Tibial artery (tissue), 4 donors: Measurements from ENCODE around the gene LAPTM4A.
A peak's percentile ranks its signal among the peaks of the same experiment; 100 is the strongest.

Source experiments
- DNase-seq, 2 donors: peaks; one replicate each; pipeline ENCODE4 v3.0.0-alpha.2; 2019
- H3K27ac ChIP-seq, 2 donors: fragments of 200-600 bp; sonication (generic) in 1 of 2; 1 replicate in 1 of 2; 2 replicates in 1 of 2; pipeline ENCODE4 v1.5.1; 2018 to 2019; ENCODE audit warnings: mild to moderate bottlenecking in 1 of 2
- H3K27me3 ChIP-seq, 2 donors: fragments of 200-600 bp; sonication (generic) in 1 of 2; one replicate each; pipeline versions ENCODE4 v1.5.1 to v1.6.0; 2016 to 2019
- H3K36me3 ChIP-seq, 3 donors: fragments of 200-600 bp; sonication (generic) in 2 of 3; one replicate each; pipeline ENCODE4 v1.5.1; 2016 to 2019; ENCODE audit warnings: mild to moderate bottlenecking in 2 of 3
- H3K4me1 ChIP-seq, 4 donors: fragments of 200-600 bp; sonication (generic) in 2 of 4; 1 replicate in 3 of 4; 2 replicates in 1 of 4; pipeline ENCODE4 v1.5.1; 2016 to 2019
- H3K4me3 ChIP-seq, 2 donors: fragments of 200-600 bp; sonication (generic) in 1 of 2; 1 replicate in 1 of 2; 2 replicates in 1 of 2; pipeline ENCODE4 v1.5.1; 2018 to 2019; ENCODE audit warnings: mild to moderate bottlenecking in 2 of 2
- H3K9me3 ChIP-seq, 3 donors: fragments of 200-600 bp; sonication (generic) in 1 of 3; one replicate each; pipeline ENCODE4 v1.5.1; 2016 to 2019
- intact Hi-C: fragments of 100-400 bp; cut with DNase I; formaldehyde crosslinking; loops from one replicate; pipeline ENCODE4 v1.15.0; 2023; ENCODE audit warnings: low total_unique reads
- TF ChIP-seq, protein P1 (sequence below), 2 experiments: fragments of 200-600 bp in 1 of 2; fragments of 450-650 bp in 1 of 2; IDR thresholded peaks; one replicate each; pipeline ENCODE4 v1.5.1; 2017 to 2019; ENCODE audit warnings: antibody characterized with exemption in 2 of 2, mild to moderate bottlenecking in 1 of 2, moderate library complexity in 1 of 2

Gene LAPTM4A

DNA sequence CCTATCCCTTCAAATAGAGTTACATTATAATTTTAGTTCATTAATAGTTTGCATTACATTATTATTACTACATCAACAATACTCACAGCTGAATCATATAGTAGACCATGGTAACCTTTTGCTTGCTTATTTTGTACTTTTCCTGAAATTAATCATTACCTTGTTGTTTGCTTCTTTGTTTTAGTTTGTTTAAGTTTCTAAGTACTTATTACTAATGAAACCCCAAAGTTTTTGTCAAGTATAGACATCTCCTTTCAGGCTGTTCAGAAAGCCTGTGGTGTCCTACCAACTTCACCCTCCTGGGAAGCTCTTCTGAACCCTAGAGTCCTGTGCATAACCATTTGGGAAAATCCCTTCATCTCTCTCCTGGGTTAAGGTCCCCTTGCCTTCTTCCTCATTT lies 43.5 kb upstream of the LAPTM4A start:
- DNase-seq: no peak
- H3K36me3 ChIP-seq: no peaks in the 10 kb centered on the region
- H3K4me1 ChIP-seq: peaks cover 0 to 15% (median 6%) of the 10 kb centered on the region in 4 donors
- no peaks in the 10 kb centered on the region for H3K9me3 ChIP-seq
- H3K4me3 ChIP-seq: no peak overlapping the region
- intact Hi-C loops: loop anchor here (5.0 kb wide), 1 partner anchor 133 kb away; no protein-coding TSS in a partner anchor
- peaks cover 0 to 6% of the 10 kb centered on the region in 2 donors for H3K27me3 ChIP-seq
- H3K27ac ChIP-seq: no peak overlapping the region
- TF ChIP-seq, protein P1, sequence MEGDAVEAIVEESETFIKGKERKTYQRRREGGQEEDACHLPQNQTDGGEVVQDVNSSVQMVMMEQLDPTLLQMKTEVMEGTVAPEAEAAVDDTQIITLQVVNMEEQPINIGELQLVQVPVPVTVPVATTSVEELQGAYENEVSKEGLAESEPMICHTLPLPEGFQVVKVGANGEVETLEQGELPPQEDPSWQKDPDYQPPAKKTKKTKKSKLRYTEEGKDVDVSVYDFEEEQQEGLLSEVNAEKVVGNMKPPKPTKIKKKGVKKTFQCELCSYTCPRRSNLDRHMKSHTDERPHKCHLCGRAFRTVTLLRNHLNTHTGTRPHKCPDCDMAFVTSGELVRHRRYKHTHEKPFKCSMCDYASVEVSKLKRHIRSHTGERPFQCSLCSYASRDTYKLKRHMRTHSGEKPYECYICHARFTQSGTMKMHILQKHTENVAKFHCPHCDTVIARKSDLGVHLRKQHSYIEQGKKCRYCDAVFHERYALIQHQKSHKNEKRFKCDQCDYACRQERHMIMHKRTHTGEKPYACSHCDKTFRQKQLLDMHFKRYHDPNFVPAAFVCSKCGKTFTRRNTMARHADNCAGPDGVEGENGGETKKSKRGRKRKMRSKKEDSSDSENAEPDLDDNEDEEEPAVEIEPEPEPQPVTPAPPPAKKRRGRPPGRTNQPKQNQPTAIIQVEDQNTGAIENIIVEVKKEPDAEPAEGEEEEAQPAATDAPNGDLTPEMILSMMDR (IDR thresholded peaks at IDR 0.05): no peak

DNA sequence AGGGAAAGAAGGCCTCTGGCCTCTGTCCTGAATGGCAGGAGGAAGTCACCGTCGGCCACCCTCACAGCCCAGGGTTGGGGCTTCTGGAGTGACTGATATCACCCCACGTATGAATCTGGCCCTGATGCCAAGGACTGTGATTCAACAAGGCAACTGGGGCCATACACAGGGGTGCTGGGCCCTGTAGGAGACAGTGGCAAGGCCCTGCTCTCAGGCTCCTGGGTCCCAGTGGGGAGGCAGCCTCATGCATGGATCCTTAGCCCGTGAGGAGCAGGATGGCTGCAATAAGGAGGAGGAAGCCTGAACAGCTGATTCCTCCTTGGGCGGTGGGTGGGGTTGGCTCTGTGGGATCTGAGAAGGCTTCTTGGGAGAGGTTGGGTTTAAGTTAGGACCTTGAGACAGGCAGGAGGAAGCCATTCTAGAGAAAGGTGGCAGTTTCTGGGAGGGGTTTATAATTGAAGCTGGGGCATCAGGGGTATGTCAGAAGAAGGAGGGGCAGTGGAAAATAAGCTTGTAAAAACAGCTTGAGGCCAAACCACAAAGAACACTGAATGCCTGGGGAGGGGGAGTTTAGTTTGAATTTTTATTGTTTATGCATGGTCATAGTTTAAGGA lies 42.8 kb upstream of the LAPTM4A start:
- Histone ChIP-seq H3K4me1 (peaks cover 0 to 15% (median 6%) of the 10 kb centered on the region in 4 donors), H3K27ac (no peak overlapping the region), H3K27me3 (peaks cover 0 to 6% of the 10 kb centered on the region in 2 donors), H3K4me3 (no peak overlapping the region), H3K9me3 (no peaks in the 10 kb centered on the region), H3K36me3 (no peaks in the 10 kb centered on the region)
- TF ChIP-seq, protein P1 (IDR thresholded peaks at IDR 0.05): no peak
- DNase-seq: no peak
- intact Hi-C loops: no loop called here

DNA sequence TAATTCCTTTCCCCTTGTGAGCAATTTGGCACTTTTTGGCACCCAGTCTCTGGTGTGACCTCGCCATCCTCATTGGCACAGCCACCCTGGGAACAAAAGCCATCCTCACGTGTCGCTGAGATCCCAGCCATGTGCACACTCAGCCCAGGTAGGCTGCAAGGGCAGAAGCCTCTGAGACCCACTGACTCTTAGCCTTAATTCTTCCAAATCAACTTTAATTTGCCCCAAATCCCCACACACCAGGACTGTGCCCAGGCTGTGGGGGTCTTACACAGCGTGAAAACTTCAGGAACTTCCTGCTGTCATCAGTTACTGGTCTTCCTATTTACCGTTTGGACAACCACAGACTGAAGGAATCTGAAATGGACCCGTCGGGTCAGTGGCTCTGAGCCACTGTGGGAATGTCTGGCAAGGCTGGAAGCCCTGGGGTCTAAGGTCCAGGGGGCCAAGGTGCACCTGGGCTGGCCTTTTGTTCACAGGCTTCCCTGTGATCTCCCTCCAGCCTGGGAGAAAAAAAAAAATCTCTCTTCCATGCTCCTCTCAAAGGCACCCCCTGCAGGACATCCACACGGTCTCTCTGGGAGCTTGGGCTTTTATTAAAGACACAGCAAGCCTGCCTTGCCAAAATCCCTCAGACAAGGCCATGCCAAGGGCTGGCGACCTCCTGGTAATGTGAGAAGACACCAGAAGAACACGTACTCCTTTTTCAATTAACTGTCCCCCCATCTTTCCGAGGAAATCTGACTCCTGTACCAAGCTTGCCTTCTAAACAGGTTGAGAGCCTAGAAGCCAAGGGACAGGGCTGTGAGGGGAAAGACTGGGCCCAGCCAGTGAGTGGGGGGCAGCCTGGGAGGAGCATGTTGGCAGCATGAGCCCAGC lies 42.1 kb upstream of the LAPTM4A start:
- no peak overlapping the region for H3K4me3 ChIP-seq
- H3K27me3 ChIP-seq: peaks cover 0 to 6% of the 10 kb centered on the region in 2 donors
- TF ChIP-seq, protein P1 (IDR thresholded peaks at IDR 0.05): peak; percentile 30 to 34
- peak in 1 of 2 donors; percentile 52 for DNase-seq
- no peak overlapping the region for H3K27ac ChIP-seq
- intact Hi-C loops: no loop called here
- peaks cover 0 to 15% (median 6%) of the 10 kb centered on the region in 4 donors for H3K4me1 ChIP-seq
- H3K36me3 ChIP-seq: no peaks in the 10 kb centered on the region
- H3K9me3 ChIP-seq: no peaks in the 10 kb centered on the region

DNA sequence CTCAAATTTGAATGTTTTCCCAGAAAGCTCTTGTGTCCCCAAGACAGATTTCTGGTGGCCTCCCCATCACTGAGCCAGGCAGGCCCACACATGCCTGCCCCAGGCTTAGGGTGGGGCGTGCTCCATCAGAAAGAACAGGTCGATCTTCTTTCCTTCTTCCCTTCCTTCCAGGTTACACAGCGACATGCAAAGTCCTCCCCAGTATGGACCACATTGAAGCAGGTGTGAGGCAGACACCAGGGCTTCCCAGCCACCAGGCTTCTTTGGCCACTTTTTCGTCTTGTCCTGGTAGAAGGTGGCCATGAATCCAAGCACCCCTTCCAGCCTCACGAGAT lies 41.4 kb upstream of the LAPTM4A start:
- Histone ChIP-seq H3K27me3 (peaks cover 0 to 4% of the 10 kb centered on the region in 2 donors), H3K36me3 (no peaks in the 10 kb centered on the region), H3K4me3 (no peak overlapping the region), H3K4me1 (peaks cover 0 to 13% (median 6%) of the 10 kb centered on the region in 4 donors), H3K9me3 (no peaks in the 10 kb centered on the region), H3K27ac (no peak overlapping the region)
- no peak for DNase-seq
- TF ChIP-seq, protein P1 (IDR thresholded peaks at IDR 0.05): no peak
- intact Hi-C loops: no loop called here

DNA sequence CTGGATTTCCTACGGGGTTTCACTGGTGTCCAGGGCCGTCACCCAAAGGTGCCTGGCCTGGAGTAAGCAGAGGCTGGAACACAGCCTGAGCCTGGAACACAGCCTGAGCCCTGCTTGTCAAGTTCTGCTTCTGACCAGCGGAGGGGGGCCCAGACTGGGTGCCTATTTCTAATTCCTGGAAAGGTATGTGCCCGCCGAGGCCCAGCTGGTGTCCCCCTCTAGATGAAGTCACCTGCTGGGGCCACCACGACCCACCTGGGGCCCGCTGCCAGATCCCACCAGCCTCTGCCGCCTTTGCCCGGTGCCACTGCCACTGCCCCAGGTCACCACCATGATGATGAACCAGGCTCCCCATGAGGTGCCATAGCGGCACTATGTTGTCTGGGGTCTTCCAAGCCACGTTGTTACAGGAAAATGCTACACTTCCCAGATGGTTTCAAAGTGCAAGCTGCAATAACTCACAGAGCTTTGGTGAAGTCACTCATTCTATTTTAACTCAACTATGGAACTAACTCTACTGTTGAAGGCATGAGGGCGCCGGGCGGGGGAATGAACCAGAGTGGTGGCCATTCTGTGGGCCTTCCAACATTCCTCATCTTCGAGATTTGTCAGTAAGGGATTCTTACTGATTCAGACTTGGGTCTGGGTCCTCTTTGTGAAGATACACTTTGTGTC lies 40.9 kb upstream of the LAPTM4A start:
- intact Hi-C loops: no loop called here
- Histone ChIP-seq H3K27ac (no peak overlapping the region), H3K36me3 (no peaks in the 10 kb centered on the region), H3K4me3 (no peak overlapping the region), H3K9me3 (no peaks in the 10 kb centered on the region), H3K27me3 (no peaks in the 10 kb centered on the region), H3K4me1 (peaks cover 0 to 12% (median 6%) of the 10 kb centered on the region in 4 donors)
- DNase-seq: no peak
- TF ChIP-seq, protein P1 (IDR thresholded peaks at IDR 0.05): no peak
